GM23338 (cell line): ENCODE measurements around the gene TNK2.

Experiments used
- EZH2 ChIP-seq: fragments of 200-600 bp; sonication (generic); IDR thresholded peaks from one replicate; pipeline ENCODE4 v1.8.0; 2017; ENCODE audit warnings: antibody characterized with exemption, mild to moderate bottlenecking, low read depth; ENCODE audit not compliant: unreplicated experiment
- EZH2phosphoT487 ChIP-seq: fragments of 200-600 bp; sonication (generic); IDR thresholded peaks from one replicate; pipeline ENCODE4 v1.8.1; 2018; ENCODE audit warnings: antibody characterized with exemption; ENCODE audit not compliant: unreplicated experiment
- JUNB ChIP-seq: IDR thresholded peaks from one replicate; pipeline ENCODE4 v1.6.1; 2016; ENCODE audit warnings: antibody characterized with exemption; ENCODE audit not compliant: unreplicated experiment
- POLR2AphosphoS5 ChIP-seq: IDR thresholded peaks from 2 replicates; pipeline ENCODE4 v1.6.1; 2016; ENCODE audit warnings: antibody characterized with exemption, low read depth
- ZNF114 ChIP-seq: fragments of 250-450 bp; sonication (Bioruptor Pico); IDR thresholded peaks from 2 replicates; pipeline ENCODE4 v1.5.0; 2020; ENCODE audit warnings: mild to moderate bottlenecking, moderate library complexity
- TF ChIP-seq, protein P1 (sequence below), 2 experiments: fragments of 200-600 bp in 1 of 2; sonication (generic) in 1 of 2; conservative IDR thresholded peaks; 2 replicates each; pipeline versions ENCODE4 v1.5.1 to v1.6.1; 2016 to 2017; ENCODE audit warnings: antibody characterized with exemption in 2 of 2, low read depth in 2 of 2, mild to moderate bottlenecking in 2 of 2, moderate library complexity in 1 of 2
- TF ChIP-seq, protein P2 (sequence below): fragments of 250-450 bp; sonication (Bioruptor Pico); IDR thresholded peaks from 2 replicates; pipeline ENCODE4 v1.5.0; 2020; ENCODE audit warnings: mild to moderate bottlenecking, moderate library complexity
- TF ChIP-seq, protein P3 (sequence below): IDR thresholded peaks from one replicate; pipeline ENCODE4 v1.6.1; 2018; ENCODE audit warnings: antibody characterized with exemption; ENCODE audit not compliant: unreplicated experiment
- TF ChIP-seq, protein P4 (sequence below): IDR thresholded peaks from 2 replicates; pipeline ENCODE4 v1.6.1; 2016; ENCODE audit warnings: antibody characterized with exemption

DNA sequence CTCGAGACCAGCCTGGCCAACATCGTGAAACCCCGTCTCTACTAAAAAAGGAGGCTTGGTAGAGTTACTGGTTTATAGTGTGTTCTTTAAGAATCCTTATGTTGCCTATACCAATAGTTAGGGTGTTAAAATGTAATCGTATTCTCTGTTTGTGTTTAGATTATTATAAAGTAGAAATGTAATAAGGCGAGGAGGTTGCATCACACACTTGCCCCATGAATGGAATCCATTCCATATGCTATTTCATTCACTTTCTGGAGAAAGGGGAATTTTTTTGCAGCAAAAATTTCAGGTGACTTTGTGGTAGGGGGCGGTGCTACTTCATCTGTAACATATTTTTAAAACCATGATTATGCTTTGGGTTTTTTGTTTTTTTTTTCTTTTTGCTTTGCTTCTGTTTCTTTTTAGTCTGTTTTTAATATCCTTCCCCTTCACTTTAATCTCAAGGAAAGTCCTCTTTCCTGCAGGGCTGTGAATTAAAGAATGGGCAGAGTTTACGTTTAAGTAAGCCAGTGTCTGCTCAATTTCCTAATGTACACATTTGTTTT lies 63.6 kb downstream of the TNK2 start:
- TF ChIP-seq POLR2AphosphoS5 (no peak), EZH2phosphoT487 (no peak), EZH2 (no peak), JUNB (no peak), ZNF114 (CRISPR knock-in tag) (no peak)
- TF ChIP-seq, protein P1, sequence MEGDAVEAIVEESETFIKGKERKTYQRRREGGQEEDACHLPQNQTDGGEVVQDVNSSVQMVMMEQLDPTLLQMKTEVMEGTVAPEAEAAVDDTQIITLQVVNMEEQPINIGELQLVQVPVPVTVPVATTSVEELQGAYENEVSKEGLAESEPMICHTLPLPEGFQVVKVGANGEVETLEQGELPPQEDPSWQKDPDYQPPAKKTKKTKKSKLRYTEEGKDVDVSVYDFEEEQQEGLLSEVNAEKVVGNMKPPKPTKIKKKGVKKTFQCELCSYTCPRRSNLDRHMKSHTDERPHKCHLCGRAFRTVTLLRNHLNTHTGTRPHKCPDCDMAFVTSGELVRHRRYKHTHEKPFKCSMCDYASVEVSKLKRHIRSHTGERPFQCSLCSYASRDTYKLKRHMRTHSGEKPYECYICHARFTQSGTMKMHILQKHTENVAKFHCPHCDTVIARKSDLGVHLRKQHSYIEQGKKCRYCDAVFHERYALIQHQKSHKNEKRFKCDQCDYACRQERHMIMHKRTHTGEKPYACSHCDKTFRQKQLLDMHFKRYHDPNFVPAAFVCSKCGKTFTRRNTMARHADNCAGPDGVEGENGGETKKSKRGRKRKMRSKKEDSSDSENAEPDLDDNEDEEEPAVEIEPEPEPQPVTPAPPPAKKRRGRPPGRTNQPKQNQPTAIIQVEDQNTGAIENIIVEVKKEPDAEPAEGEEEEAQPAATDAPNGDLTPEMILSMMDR (conservative IDR thresholded peaks at IDR 0.05; ENCODE audit: low read depth in 2 of 2) = no peak
- TF ChIP-seq, protein P2, sequence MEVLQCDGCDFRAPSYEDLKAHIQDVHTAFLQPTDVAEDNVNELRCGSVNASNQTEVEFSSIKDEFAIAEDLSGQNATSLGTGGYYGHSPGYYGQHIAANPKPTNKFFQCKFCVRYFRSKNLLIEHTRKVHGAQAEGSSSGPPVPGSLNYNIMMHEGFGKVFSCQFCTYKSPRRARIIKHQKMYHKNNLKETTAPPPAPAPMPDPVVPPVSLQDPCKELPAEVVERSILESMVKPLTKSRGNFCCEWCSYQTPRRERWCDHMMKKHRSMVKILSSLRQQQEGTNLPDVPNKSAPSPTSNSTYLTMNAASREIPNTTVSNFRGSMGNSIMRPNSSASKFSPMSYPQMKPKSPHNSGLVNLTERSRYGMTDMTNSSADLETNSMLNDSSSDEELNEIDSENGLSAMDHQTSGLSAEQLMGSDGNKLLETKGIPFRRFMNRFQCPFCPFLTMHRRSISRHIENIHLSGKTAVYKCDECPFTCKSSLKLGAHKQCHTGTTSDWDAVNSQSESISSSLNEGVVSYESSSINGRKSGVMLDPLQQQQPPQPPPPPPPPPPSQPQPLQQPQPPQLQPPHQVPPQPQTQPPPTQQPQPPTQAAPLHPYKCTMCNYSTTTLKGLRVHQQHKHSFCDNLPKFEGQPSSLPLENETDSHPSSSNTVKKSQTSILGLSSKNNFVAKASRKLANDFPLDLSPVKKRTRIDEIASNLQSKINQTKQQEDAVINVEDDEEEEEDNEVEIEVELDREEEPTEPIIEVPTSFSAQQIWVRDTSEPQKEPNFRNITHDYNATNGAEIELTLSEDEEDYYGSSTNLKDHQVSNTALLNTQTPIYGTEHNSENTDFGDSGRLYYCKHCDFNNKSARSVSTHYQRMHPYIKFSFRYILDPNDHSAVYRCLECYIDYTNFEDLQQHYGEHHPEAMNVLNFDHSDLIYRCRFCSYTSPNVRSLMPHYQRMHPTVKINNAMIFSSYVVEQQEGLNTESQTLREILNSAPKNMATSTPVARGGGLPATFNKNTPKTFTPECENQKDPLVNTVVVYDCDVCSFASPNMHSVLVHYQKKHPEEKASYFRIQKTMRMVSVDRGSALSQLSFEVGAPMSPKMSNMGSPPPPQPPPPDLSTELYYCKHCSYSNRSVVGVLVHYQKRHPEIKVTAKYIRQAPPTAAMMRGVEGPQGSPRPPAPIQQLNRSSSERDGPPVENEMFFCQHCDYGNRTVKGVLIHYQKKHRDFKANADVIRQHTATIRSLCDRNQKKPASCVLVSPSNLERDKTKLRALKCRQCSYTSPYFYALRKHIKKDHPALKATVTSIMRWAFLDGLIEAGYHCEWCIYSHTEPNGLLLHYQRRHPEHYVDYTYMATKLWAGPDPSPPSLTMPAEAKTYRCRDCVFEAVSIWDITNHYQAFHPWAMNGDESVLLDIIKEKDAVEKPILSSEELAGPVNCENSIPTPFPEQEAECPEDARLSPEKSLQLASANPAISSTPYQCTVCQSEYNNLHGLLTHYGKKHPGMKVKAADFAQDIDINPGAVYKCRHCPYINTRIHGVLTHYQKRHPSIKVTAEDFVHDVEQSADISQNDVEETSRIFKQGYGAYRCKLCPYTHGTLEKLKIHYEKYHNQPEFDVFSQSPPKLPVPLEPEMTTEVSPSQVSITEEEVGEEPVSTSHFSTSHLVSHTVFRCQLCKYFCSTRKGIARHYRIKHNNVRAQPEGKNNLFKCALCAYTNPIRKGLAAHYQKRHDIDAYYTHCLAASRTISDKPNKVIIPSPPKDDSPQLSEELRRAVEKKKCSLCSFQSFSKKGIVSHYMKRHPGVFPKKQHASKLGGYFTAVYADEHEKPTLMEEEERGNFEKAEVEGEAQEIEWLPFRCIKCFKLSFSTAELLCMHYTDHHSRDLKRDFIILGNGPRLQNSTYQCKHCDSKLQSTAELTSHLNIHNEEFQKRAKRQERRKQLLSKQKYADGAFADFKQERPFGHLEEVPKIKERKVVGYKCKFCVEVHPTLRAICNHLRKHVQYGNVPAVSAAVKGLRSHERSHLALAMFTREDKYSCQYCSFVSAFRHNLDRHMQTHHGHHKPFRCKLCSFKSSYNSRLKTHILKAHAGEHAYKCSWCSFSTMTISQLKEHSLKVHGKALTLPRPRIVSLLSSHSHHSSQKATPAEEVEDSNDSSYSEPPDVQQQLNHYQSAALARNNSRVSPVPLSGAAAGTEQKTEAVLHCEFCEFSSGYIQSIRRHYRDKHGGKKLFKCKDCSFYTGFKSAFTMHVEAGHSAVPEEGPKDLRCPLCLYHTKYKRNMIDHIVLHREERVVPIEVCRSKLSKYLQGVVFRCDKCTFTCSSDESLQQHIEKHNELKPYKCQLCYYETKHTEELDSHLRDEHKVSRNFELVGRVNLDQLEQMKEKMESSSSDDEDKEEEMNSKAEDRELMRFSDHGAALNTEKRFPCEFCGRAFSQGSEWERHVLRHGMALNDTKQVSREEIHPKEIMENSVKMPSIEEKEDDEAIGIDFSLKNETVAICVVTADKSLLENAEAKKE (CRISPR knock-in tag) = no peak
- TF ChIP-seq, protein P3, sequence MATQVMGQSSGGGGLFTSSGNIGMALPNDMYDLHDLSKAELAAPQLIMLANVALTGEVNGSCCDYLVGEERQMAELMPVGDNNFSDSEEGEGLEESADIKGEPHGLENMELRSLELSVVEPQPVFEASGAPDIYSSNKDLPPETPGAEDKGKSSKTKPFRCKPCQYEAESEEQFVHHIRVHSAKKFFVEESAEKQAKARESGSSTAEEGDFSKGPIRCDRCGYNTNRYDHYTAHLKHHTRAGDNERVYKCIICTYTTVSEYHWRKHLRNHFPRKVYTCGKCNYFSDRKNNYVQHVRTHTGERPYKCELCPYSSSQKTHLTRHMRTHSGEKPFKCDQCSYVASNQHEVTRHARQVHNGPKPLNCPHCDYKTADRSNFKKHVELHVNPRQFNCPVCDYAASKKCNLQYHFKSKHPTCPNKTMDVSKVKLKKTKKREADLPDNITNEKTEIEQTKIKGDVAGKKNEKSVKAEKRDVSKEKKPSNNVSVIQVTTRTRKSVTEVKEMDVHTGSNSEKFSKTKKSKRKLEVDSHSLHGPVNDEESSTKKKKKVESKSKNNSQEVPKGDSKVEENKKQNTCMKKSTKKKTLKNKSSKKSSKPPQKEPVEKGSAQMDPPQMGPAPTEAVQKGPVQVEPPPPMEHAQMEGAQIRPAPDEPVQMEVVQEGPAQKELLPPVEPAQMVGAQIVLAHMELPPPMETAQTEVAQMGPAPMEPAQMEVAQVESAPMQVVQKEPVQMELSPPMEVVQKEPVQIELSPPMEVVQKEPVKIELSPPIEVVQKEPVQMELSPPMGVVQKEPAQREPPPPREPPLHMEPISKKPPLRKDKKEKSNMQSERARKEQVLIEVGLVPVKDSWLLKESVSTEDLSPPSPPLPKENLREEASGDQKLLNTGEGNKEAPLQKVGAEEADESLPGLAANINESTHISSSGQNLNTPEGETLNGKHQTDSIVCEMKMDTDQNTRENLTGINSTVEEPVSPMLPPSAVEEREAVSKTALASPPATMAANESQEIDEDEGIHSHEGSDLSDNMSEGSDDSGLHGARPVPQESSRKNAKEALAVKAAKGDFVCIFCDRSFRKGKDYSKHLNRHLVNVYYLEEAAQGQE = no peak
- TF ChIP-seq, protein P4, sequence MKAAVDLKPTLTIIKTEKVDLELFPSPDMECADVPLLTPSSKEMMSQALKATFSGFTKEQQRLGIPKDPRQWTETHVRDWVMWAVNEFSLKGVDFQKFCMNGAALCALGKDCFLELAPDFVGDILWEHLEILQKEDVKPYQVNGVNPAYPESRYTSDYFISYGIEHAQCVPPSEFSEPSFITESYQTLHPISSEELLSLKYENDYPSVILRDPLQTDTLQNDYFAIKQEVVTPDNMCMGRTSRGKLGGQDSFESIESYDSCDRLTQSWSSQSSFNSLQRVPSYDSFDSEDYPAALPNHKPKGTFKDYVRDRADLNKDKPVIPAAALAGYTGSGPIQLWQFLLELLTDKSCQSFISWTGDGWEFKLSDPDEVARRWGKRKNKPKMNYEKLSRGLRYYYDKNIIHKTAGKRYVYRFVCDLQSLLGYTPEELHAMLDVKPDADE = no peak
